Fibroblast of villous mesenchyme (primary cell): Measurements from ENCODE around the gene POLR3E. TPM values are rescaled to one million over a fixed set of nuclear protein-coding genes. Genes with fewer than 3 reads are reported as not detected.

ENCODE experiments used
- DNase-seq: peaks from one replicate; pipeline ENCODE4 v3.0.0-alpha.2; 2010; ENCODE audit warnings: low read depth
- H3K4me3 ChIP-seq: 2 replicates; pipeline ENCODE4 v1.5.1; 2011; ENCODE audit warnings: low read depth, mild to moderate bottlenecking, low read length
- total RNA-seq: library from RNA; depleted of rRNA; stranded (reverse); fragments of >200 nt; gene quantifications from 2 replicates; pipeline ENCODE4 v1.2.3, GENCODE V29; 2012
- TF ChIP-seq, protein P1 (sequence below): IDR thresholded peaks from 2 replicates; pipeline ENCODE4 v1.5.1; 2012; ENCODE audit warnings: low read depth, mild to moderate bottlenecking, low read length; ENCODE audit not compliant: insufficient read depth

The POLR3E gene
- total RNA-seq, 1 donor, result 31.5 TPM

DNA sequence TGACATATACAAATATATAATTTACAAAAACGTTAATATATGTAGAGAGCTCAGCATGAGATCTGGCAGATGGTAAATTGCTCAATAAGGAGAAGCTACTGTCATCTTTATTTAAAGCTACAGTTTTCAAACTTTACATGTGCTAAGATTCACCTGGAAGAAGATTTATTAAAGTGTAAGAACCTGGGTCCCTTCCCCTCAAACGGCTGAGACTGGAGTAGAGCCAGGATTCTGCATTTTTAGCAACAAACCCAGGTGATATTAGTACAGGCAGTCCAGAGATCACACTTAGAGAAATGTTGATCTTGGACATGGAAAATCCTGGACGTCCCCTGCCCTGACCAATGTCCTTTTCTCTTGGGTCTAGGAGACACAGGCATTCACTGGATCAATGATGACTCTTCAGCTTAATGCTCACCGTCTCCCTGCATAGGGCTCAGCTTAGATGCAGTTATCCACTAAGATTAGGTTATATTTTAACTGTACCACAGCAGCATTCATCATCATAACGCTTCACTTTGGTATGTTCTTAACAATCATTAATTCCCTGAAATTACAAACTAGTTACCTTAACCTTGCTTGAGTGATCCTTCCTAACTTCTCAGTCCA is 56.8 kb downstream of the POLR3E start:
- no peak overlapping the region for H3K4me3 ChIP-seq
- TF ChIP-seq, protein P1, sequence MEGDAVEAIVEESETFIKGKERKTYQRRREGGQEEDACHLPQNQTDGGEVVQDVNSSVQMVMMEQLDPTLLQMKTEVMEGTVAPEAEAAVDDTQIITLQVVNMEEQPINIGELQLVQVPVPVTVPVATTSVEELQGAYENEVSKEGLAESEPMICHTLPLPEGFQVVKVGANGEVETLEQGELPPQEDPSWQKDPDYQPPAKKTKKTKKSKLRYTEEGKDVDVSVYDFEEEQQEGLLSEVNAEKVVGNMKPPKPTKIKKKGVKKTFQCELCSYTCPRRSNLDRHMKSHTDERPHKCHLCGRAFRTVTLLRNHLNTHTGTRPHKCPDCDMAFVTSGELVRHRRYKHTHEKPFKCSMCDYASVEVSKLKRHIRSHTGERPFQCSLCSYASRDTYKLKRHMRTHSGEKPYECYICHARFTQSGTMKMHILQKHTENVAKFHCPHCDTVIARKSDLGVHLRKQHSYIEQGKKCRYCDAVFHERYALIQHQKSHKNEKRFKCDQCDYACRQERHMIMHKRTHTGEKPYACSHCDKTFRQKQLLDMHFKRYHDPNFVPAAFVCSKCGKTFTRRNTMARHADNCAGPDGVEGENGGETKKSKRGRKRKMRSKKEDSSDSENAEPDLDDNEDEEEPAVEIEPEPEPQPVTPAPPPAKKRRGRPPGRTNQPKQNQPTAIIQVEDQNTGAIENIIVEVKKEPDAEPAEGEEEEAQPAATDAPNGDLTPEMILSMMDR, result no peak
- DNase-seq, result no peak

DNA sequence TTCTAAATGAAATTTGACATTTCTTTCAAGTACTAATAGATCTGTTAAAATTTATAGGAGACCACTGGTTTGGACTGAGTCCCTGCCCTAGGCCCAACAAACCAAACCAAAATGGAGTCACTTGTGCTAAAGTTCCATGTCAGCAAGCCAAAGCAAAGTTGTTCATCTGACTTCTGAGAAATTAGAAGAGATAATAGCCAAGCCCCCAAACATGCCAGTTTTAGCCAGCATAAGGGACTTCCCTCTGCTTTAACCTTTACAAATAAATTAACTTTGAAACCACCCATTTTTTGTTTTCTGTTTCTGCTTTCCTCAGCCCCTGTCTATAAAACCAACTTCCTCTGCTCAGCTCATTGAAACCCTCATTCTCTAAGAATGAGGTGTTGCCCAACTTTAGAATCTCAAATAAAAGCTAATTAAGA is 58.3 kb downstream of the POLR3E start:
- H3K4me3 ChIP-seq, result no peak overlapping the region
- DNase-seq, result peak; percentile 49
- TF ChIP-seq, protein P1, result no peak

DNA sequence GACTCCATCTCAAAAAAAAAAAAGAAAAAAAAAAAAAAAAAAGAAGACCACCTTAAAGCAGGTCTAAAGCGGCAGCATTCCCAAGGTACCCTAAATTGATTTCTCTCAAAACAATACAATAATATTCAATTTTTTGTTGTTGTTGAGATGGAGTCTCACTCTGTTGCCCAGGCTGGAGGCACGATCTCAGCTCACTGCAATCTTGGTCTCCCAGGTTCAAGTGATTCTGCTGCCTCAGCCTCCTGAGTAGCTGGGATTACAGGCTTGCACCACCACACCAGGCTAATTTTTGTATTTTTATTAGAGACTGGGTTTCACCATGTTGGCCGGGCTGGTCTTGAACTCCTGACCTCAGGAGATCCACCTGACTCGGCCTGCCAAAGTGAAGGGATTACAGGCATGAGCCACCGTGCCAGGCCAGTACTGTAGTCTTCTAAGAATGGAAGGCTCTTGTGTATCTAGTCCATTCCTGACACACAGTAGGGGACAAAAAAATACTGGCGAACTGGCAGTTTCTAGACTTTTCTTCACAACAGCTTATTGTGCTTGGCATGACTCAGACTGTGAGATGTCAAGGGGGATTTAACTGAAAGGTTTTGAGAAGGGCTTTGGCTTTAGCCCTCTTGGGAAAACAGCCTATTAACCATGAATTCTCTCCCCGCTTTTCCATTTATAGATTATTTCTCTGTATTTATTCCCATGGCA is 59.9 kb downstream of the POLR3E start:
- no peak for DNase-seq
- TF ChIP-seq, protein P1, result no peak
- no peak overlapping the region for H3K4me3 ChIP-seq

DNA sequence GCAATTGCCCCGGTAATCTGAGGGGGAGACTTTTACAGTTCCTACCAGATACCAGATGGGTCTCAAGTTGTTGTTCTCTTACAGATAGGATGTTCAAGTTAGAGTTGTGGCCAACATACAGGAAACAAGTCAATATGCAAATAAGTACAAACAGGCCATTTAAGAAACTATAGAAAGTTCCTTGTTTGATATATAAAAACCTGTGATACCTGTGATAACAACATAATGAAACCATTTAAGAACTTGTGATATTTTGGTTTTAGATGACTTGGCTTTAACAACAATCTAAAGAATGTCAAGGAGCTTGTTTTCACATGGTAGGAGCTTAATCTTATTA is 60.4 kb downstream of the POLR3E start:
- no peak for DNase-seq
- H3K4me3 ChIP-seq, result no peak overlapping the region
- TF ChIP-seq, protein P1, result no peak

DNA sequence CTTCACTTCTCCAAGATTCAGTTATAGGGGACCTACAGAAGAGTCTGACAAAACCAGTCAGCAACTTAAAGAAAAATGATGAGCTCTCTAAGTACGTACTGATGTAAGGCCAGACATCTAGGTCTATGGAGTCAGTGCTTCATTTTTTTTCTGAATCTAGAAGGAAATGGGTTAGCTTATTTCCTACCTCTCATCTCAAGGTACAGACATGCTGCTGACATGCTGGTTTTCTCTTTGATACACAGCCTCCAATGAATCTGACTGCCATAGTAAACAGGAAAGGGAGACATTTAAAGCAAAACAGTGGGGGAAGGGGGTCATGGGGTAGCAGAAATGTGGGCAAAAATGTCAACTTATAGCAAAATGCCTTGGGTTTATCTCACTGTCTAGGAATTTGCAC is 60.8 kb downstream of the POLR3E start:
- no peak overlapping the region for H3K4me3 ChIP-seq
- no peak for DNase-seq
- TF ChIP-seq, protein P1, result no peak

DNA sequence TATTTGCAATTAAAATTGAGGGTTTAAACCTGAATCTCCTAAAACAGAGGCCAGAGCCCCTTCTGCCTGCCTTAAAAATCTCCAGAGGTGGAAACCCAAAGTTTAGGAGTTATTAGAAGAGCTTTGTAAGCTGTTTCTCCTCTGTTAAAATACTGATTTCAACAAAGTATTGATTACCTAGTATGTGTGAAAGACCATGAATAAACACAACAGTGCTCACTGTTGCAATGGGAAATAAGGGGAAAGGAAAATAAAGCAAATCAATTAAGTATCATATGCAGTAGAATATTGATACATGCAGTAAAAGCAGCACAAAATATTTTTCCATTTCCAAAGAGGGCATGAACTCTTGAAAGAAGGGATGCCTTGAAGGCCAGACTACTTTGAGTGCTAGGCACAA is 62.5 kb downstream of the POLR3E start:
- no peak for DNase-seq
- TF ChIP-seq, protein P1, result no peak
- no peak overlapping the region for H3K4me3 ChIP-seq
